OCI-LY7 (cell line): ENCODE data around the gene TRA2B. TPM values are rescaled to one million over a fixed set of nuclear protein-coding genes. Genes with fewer than 3 reads are reported as not detected.

ENCODE experiments used
- BruUV-seq: library from RNA; stranded (reverse); fragments of 400-500 nt; replicated peaks from 2 replicates; lab custom pipeline; 2021; lab: Mats Ljungman, UMichigan
- CTCF ChIA-PET: fragments of 300-600 bp; sonication (Branson Sonifier 250); formaldehyde crosslinking; loops from one replicate; lab custom pipeline; 2022; ENCODE audit warnings: antibody characterized with exemption; ENCODE audit not compliant: unreplicated experiment; lab: Charles Lee
- POLR2A ChIA-PET: fragments of 300-600 bp; sonication (Branson Sonifier 250); formaldehyde crosslinking; loops from one replicate; lab custom pipeline; 2022; ENCODE audit warnings: antibody characterized with exemption; lab: Charles Lee
- DNase-seq: peaks from one replicate; pipeline ENCODE4 v3.0.0-alpha.2; 2015; ENCODE audit warnings: low spot score
- H2AFZ ChIP-seq: fragments of 200-600 bp; sonication (generic), shearing (Covaris generic); 2 replicates; pipeline ENCODE4 v1.6.1; 2014; ENCODE audit warnings: mild to moderate bottlenecking, antibody characterized with exemption, low read length, moderate library complexity
- H3K27ac ChIP-seq: fragments of 200-600 bp; sonication (generic); 2 replicates; pipeline ENCODE4 v1.5.1; 2014; ENCODE audit warnings: mixed run types, low read depth, mild to moderate bottlenecking, moderate library complexity, low read length, inconsistent platforms; ENCODE audit not compliant: poor library complexity, severe bottlenecking
- H3K36me3 ChIP-seq: fragments of 200-600 bp; sonication (generic); 2 replicates; pipeline ENCODE4 v1.6.1; 2014; ENCODE audit warnings: mild to moderate bottlenecking, antibody characterized with exemption, low read length, moderate library complexity, mixed read lengths; ENCODE audit not compliant: insufficient read depth
- H3K4me1 ChIP-seq: fragments of 200-600 bp; sonication (generic); 2 replicates; pipeline ENCODE4 v1.5.1; 2014; ENCODE audit warnings: mild to moderate bottlenecking, low read length; ENCODE audit not compliant: insufficient read depth, poor library complexity, severe bottlenecking
- H3K4me2 ChIP-seq: fragments of 200-600 bp; sonication (generic); 2 replicates; pipeline ENCODE4 v1.6.1; 2014; ENCODE audit warnings: mild to moderate bottlenecking, low read length
- H3K4me3 ChIP-seq: fragments of 200-600 bp; sonication (generic); 2 replicates; pipeline ENCODE4 v1.5.1; 2014; ENCODE audit warnings: mild to moderate bottlenecking, low read depth, low read length; ENCODE audit not compliant: poor library complexity, severe bottlenecking
- H3K79me2 ChIP-seq: fragments of 200-600 bp; sonication (generic); 2 replicates; pipeline ENCODE4 v1.6.1; 2016; ENCODE audit warnings: low read depth, mild to moderate bottlenecking, low read length, moderate library complexity, mixed read lengths; ENCODE audit not compliant: insufficient read depth
- H3K9me2 ChIP-seq: fragments of 200-600 bp; sonication (generic); 2 replicates; pipeline ENCODE4 v1.6.1; 2016; ENCODE audit warnings: mild to moderate bottlenecking, low read length, mixed read lengths; ENCODE audit not compliant: insufficient read depth
- H3K9me3 ChIP-seq: fragments of 200-600 bp; sonication (generic); 2 replicates; pipeline ENCODE4 v1.6.1; 2014; ENCODE audit warnings: mild to moderate bottlenecking, mixed run types, low read length, mixed read lengths
- H4K20me1 ChIP-seq: fragments of 200-600 bp; sonication (generic); 2 replicates; pipeline ENCODE4 v1.6.1; 2014; ENCODE audit warnings: mild to moderate bottlenecking, antibody characterized with exemption, low read length, moderate library complexity, mixed read lengths; ENCODE audit not compliant: insufficient read depth
- EZH2phosphoT487 ChIP-seq: fragments of 200-600 bp; sonication (generic); IDR thresholded peaks from 2 replicates; pipeline ENCODE4 v1.6.1; 2018; ENCODE audit warnings: low read depth, borderline replicate concordance, mild to moderate bottlenecking, mixed run types, antibody characterized with exemption, low read length, moderate library complexity, mixed read lengths
- intact Hi-C: fragments of 100-400 bp; cut with micrococcal nuclease; formaldehyde crosslinking; loops from one replicate; pipeline ENCODE4 v1.10.0; 2022; ENCODE audit not compliant: unreplicated experiment
- total RNA-seq, 2 experiments: library from RNA; depleted of rRNA in 1 of 2; stranded (reverse); fragments of >200 nt in 1 of 2; shearing (Covaris generic) in 1 of 2; gene quantifications; 2 replicates each; pipeline ENCODE4 v1.2.3, GENCODE V29; 2014 to 2022
- TF ChIP-seq, protein P1 (sequence below): fragments of 200-600 bp; sonication (generic); conservative IDR thresholded peaks from 2 replicates; pipeline ENCODE4 v1.5.1; 2014; ENCODE audit warnings: mild to moderate bottlenecking, antibody characterized with exemption, low read length, moderate library complexity, mixed read lengths

Gene TRA2B
- total RNA-seq, 2 experiments from 2014 or later = 325 to 349 TPM

DNA sequence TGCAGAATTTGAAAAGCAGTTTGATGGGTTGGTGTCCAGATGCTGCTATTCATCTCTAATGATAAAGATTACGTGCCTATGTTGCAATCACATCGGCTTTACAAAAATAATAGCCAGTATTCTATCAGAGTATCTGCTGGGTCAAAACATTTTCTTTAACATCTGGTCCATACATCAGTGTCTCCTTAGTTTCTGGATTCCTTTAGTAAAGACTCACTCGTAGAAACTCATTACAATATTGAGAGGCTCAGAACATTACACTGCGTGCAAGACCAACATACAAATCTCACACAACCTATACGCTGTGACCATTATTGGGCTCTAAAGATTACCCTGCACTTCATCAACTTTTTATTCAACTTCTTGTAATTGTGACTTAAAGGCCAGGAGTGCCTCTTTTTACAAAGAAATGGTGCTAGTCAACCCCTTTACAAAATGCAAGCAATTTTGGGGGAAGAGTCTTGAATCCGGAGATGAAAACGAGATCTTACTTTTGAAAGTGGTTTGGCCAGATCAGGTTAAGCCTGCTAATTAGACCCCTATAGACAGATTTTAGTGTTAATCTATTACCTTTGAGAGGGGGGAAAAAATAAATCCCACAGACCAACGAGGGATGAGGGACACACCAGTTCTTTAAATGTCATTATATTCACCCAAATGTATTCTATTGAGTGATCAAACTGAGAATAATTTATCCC lies 2.9 kb downstream of the TRA2B start:
- no peak for DNase-seq
- ChIA-PET CTCF (no interaction called here), POLR2A (interaction anchor here (1.5 to 1.6 kb wide), 2 partner anchors 8 to 9 kb away, joined by 3 to 7 read pairs; no protein-coding TSS in a partner anchor)
- no peak overlapping the region for H3K27ac ChIP-seq
- H3K9me2 ChIP-seq = no peaks in the 10 kb centered on the region
- peaks cover 48% of the 10 kb centered on the region for H3K4me1 ChIP-seq
- peak overlapping the region; percentile 92 for H3K4me3 ChIP-seq
- intact Hi-C loops = loop anchor here (5.0 to 10.0 kb wide), 5 partner anchors 340 to 1123 kb away; partner anchors contain the start of genes TBCCD1 and VPS8
- H2AFZ ChIP-seq = no peak overlapping the region
- H3K36me3 ChIP-seq = peaks cover 75% of the 10 kb centered on the region
- no peaks in the 10 kb centered on the region for H3K9me3 ChIP-seq
- H3K79me2 ChIP-seq = peaks cover 79% of the 10 kb centered on the region
- no peak for TF ChIP-seq EZH2phosphoT487
- TF ChIP-seq, protein P1, sequence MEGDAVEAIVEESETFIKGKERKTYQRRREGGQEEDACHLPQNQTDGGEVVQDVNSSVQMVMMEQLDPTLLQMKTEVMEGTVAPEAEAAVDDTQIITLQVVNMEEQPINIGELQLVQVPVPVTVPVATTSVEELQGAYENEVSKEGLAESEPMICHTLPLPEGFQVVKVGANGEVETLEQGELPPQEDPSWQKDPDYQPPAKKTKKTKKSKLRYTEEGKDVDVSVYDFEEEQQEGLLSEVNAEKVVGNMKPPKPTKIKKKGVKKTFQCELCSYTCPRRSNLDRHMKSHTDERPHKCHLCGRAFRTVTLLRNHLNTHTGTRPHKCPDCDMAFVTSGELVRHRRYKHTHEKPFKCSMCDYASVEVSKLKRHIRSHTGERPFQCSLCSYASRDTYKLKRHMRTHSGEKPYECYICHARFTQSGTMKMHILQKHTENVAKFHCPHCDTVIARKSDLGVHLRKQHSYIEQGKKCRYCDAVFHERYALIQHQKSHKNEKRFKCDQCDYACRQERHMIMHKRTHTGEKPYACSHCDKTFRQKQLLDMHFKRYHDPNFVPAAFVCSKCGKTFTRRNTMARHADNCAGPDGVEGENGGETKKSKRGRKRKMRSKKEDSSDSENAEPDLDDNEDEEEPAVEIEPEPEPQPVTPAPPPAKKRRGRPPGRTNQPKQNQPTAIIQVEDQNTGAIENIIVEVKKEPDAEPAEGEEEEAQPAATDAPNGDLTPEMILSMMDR = no peak
- H3K4me2 ChIP-seq = peak overlapping the region; percentile 88
- peaks cover 71% of the 10 kb centered on the region for H4K20me1 ChIP-seq
- no TSS peak for BruUV-seq

- no TSS peak for BruUV-seq
- no peak for TF ChIP-seq EZH2phosphoT487
- TF ChIP-seq, protein P1 = no peak
Observed at GRCh38 chr3:185934174-185934557, 3.6 kb downstream of the TRA2B start.

More at GRCh38 chr3:185934174-185934557, 3.6 kb downstream of the TRA2B start:
- peaks cover 82% of the 10 kb centered on the region for H3K36me3 ChIP-seq
- H4K20me1 ChIP-seq = peaks cover 78% of the 10 kb centered on the region
- no peaks in the 10 kb centered on the region for H3K9me3 ChIP-seq
- intact Hi-C loops = loop anchor here (5.0 to 10.0 kb wide), 3 partner anchors 339 to 1122 kb away; partner anchors contain the start of gene VPS8
- H3K9me2 ChIP-seq = no peaks in the 10 kb centered on the region
- peak overlapping the region; percentile 92 for H3K4me3 ChIP-seq
- no peak overlapping the region for H3K27ac ChIP-seq
- no peak for DNase-seq
- H2AFZ ChIP-seq = no peak overlapping the region
- ChIA-PET POLR2A (interaction anchor here (0.7 to 1.5 kb wide), 2 partner anchors 9 to 20 kb away, joined by 3 read pairs; no protein-coding TSS in a partner anchor), CTCF (no interaction called here)
- peaks cover 86% of the 10 kb centered on the region for H3K79me2 ChIP-seq
- peak overlapping the region; percentile 88 for H3K4me2 ChIP-seq
- peaks cover 55% of the 10 kb centered on the region for H3K4me1 ChIP-seq
